GF-D8 (cell line): Measurements from ENCODE around the gene IL1F10.

ENCODE experiments used
- DNase-seq: peaks from one replicate; lab custom pipeline; 2025; lab: John Stamatoyannopoulos, UW

IL1F10 gene

GRCh38 chr2:113058998-113059960 lies 8.5 kb upstream of the IL1F10 start, which contains the start of gene IL36RN:
Gene IL36RN, plus strand, starts transcription at chr2:113059198. Its CDS starts 241 bp downstream, at chr2:113059439.
- DNase-seq: no peak

GRCh38 chr2:113060396-113060795 lies 7.4 kb upstream of the IL1F10 start:
- no peak for DNase-seq

GRCh38 chr2:113060796-113061195 lies 7.0 kb upstream of the IL1F10 start:
- no peak for DNase-seq

GRCh38 chr2:113061241-113061640 lies 6.5 kb upstream of the IL1F10 start:
- DNase-seq: no peak

- no peak for DNase-seq
Measured at GRCh38 chr2:113061896-113062770, 5.6 kb upstream of the IL1F10 start.

- no peak for DNase-seq
Measured at GRCh38 chr2:113064281-113064680, 3.5 kb upstream of the IL1F10 start.

- DNase-seq: no peak
Measured at GRCh38 chr2:113064898-113065297, 2.9 kb upstream of the IL1F10 start.

- DNase-seq: no peak
Measured at GRCh38 chr2:113068249-113068648, 479 bp downstream of the IL1F10 start.

GRCh38 chr2:113068706-113069485 lies 1.1 kb downstream of the IL1F10 start:
- DNase-seq: no peak

- no peak for DNase-seq
Measured at GRCh38 chr2:113069676-113070605, 2.2 kb downstream of the IL1F10 start.

- DNase-seq: no peak
Measured at GRCh38 chr2:113070606-113070975, 2.8 kb downstream of the IL1F10 start.

GRCh38 chr2:113072584-113072983 lies 4.8 kb downstream of the IL1F10 start:
- DNase-seq: no peak

GRCh38 chr2:113073325-113073834 lies 5.6 kb downstream of the IL1F10 start:
- DNase-seq: no peak

GRCh38 chr2:113075030-113075429 lies 7.3 kb downstream of the IL1F10 start:
- DNase-seq: no peak

- DNase-seq: no peak
Measured at GRCh38 chr2:113075600-113075999, 7.8 kb downstream of the IL1F10 start.

GRCh38 chr2:113076954-113077669 lies 9.3 kb downstream of the IL1F10 start:
- DNase-seq: no peak

GRCh38 chr2:113077921-113078320 lies 10.2 kb downstream of the IL1F10 start:
- DNase-seq: no peak

- no peak for DNase-seq
Measured at GRCh38 chr2:113078350-113078839, 10.6 kb downstream of the IL1F10 start.

GRCh38 chr2:113079131-113079530 lies 11.4 kb downstream of the IL1F10 start:
- no peak for DNase-seq

- DNase-seq: no peak
Measured at GRCh38 chr2:113080134-113080533, 12.4 kb downstream of the IL1F10 start.
